Measurements from ENCODE around the gene CDK11B.
"Not testable (repeated sequence)": the region's sequence is repeated elsewhere in the genome, so short reads cannot be mapped to it uniquely, and the experiment has no call there.

CDK11B gene

DNA sequence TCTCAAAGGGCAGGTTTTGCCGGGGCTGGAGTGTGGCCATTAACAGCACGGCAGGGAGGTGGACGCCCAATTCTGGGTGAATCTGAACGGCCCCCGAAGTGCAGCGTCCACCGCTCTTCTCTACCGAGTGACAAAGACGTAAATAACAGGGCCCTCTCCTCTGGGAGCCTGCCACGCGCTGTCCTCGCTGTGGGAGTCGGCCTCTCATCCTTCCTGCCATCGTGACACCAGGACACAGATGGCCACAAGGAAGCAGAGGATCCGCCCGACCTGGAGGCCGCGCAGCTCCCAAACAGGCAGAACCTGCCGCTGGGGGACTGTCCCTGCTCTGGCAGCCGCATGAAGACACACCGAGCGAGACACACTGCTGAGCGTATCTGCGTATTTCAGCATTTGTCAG lies 12.1 kb upstream of the CDK11B start:
- no peaks in the 10 kb centered on the region for H3K4me1 ChIP-seq (ENCODE audit: control insufficient read depth, insufficient read depth, low read length)
- H3K27me3 ChIP-seq (ENCODE audit: control insufficient read depth, insufficient read depth, low read length, poor library complexity, severe bottlenecking), result no peaks in the 10 kb centered on the region
- peaks cover 27% of the 10 kb centered on the region for H3K36me3 ChIP-seq (ENCODE audit: control insufficient read depth, insufficient read depth, low read length)
- no peak overlapping the region for H3K27ac ChIP-seq (ENCODE audit: insufficient read depth, low read depth, low read length, poor library complexity, severe bottlenecking)
- 96% methylated on average over 24 of the region's 24 CpGs for WGBS, 2 experiments
- no peaks in the 10 kb centered on the region for H3K9me3 ChIP-seq (ENCODE audit: control insufficient read depth, low read length)
- H3K4me3 ChIP-seq (ENCODE audit: insufficient read depth, low read depth, low read length), result no peak overlapping the region

GRCh38 chr1:1669468-1670440 lies 10.9 kb upstream of the CDK11B start:
- H3K4me3 ChIP-seq (ENCODE audit: insufficient read depth, low read depth, low read length), result no peak overlapping the region
- H3K9me3 ChIP-seq (ENCODE audit: control insufficient read depth, low read length), result no peaks in the 10 kb centered on the region
- no peak overlapping the region for H3K27ac ChIP-seq (ENCODE audit: insufficient read depth, low read depth, low read length, poor library complexity, severe bottlenecking)
- H3K4me1 ChIP-seq (ENCODE audit: control insufficient read depth, insufficient read depth, low read length), result no peaks in the 10 kb centered on the region
- peaks cover 36% of the 10 kb centered on the region for H3K36me3 ChIP-seq (ENCODE audit: control insufficient read depth, insufficient read depth, low read length)
- no peaks in the 10 kb centered on the region for H3K27me3 ChIP-seq (ENCODE audit: control insufficient read depth, insufficient read depth, low read length, poor library complexity, severe bottlenecking)
- WGBS, 2 experiments, result 93% methylated on average over 43 of the region's 43 CpGs

DNA sequence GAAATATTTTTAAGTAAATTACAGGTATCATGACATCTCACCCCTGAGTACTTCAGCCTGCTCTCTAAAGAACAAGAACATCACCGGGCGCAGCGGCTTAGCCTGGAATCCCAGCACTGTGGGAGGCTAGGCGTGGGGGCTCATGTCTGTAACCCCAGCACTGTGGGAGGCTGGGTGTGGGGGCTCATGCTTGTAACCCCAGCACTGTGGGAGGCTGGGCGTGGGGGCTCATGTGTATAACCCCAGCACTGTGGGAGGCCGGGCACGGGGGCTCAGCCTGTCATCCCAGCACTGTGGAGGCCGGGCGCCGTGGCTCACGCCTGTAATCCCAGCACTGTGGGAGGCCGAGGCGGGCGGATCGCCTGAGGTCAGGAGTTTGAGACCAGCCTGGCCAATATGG lies 7.7 kb upstream of the CDK11B start:
- Histone ChIP-seq H3K9me3 (ENCODE audit: control insufficient read depth, low read length) (no peaks in the 10 kb centered on the region), H3K36me3 (ENCODE audit: control insufficient read depth, insufficient read depth, low read length) (peaks cover 33% of the 10 kb centered on the region), H3K4me3 (ENCODE audit: insufficient read depth, low read depth, low read length) (no peak overlapping the region), H3K4me1 (ENCODE audit: control insufficient read depth, insufficient read depth, low read length) (no peaks in the 10 kb centered on the region), H3K27me3 (ENCODE audit: control insufficient read depth, insufficient read depth, low read length, poor library complexity, severe bottlenecking) (no peaks in the 10 kb centered on the region), H3K27ac (ENCODE audit: insufficient read depth, low read depth, low read length, poor library complexity, severe bottlenecking) (no peak overlapping the region)
- 92% methylated on average over 15 of the region's 15 CpGs for WGBS, 2 experiments

DNA sequence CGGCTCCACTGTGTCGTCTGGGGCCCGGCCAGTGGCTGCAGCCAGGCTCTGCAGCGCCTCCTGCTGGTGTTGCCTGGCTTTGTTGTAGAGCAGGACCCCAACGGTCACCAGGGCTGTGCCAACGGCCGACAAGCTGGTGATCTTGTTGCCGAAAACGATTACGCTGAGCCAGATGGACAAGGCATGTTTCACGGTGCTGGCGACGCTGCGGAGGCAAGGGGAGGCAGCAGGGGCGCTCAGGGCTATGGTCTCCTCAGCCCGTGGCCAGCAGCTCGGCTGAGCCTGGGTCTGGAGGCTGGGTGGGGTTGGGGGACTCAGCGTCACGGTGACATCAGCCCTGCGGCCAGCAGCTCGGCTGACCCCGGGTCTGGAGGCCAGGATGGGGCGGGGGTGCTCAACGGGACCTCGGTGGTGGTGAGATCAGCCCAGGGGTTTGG lies 7.0 kb upstream of the CDK11B start:
- Histone ChIP-seq H3K9me3 (ENCODE audit: control insufficient read depth, low read length) (no peaks in the 10 kb centered on the region), H3K27me3 (ENCODE audit: control insufficient read depth, insufficient read depth, low read length, poor library complexity, severe bottlenecking) (no peaks in the 10 kb centered on the region)

DNA sequence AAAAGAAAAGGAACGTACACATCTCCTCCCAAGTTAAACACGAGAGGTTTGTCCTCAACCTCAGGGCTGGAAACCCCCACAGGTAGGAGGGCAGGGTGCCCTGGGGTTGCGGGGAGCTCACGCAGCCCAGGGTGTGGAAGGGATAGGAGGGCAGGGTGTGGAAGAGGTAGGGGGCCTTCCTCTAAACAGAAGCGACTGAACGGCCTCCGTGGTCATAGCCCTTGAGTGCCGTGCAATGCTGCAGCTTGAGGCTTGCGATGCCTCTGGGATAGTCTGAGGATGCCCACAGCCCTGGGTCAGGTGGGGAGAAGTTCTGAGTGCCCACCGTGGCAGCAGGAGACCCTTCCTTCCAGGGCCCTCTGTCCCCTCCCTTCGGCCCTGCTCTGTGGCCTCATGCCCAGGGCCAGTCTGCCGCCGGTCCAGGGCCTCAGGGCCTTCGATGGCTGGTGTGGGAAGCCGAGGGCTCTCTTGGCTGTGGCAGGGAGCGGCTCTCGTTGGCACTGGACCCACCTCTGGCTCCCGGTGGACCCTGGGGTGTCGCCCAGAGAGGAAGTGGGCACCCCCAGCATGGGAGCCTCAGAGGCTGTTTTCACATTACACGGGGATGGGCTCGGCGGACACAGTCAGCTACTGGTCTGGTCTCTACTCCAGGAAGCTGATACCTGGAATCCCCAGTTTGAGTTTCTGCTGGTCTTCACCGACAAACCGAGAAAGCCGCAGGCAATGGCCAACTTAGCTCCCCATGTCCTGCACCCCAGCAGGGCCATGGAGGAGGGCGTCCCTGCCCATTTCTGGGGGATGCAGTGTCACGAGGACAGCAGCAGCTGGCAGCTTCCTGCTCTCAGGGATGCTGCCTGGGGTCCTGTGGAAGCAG lies 6.4 kb upstream of the CDK11B start:
- no peaks in the 10 kb centered on the region for H3K4me1 ChIP-seq (ENCODE audit: control insufficient read depth, insufficient read depth, low read length)
- WGBS, 2 experiments, result 94% methylated on average over 27 of the region's 27 CpGs
- H3K4me3 ChIP-seq (ENCODE audit: insufficient read depth, low read depth, low read length), result no peak overlapping the region
- H3K36me3 ChIP-seq (ENCODE audit: control insufficient read depth, insufficient read depth, low read length), result peaks cover 24% of the 10 kb centered on the region
- H3K27ac ChIP-seq (ENCODE audit: insufficient read depth, low read depth, low read length, poor library complexity, severe bottlenecking), result no peak overlapping the region
- no peaks in the 10 kb centered on the region for H3K9me3 ChIP-seq (ENCODE audit: control insufficient read depth, low read length)
- no peaks in the 10 kb centered on the region for H3K27me3 ChIP-seq (ENCODE audit: control insufficient read depth, insufficient read depth, low read length, poor library complexity, severe bottlenecking)

More for the DNA sequence above, 7.0 kb upstream of the CDK11B start:
- H3K4me3 ChIP-seq (ENCODE audit: insufficient read depth, low read depth, low read length), result no peak overlapping the region
- 94 to 95% methylated on average over 25 of the region's 25 CpGs for WGBS, 2 experiments
- H3K4me1 ChIP-seq (ENCODE audit: control insufficient read depth, insufficient read depth, low read length), result no peaks in the 10 kb centered on the region
- peaks cover 26% of the 10 kb centered on the region for H3K36me3 ChIP-seq (ENCODE audit: control insufficient read depth, insufficient read depth, low read length)
- no peak overlapping the region for H3K27ac ChIP-seq (ENCODE audit: insufficient read depth, low read depth, low read length, poor library complexity, severe bottlenecking)

DNA sequence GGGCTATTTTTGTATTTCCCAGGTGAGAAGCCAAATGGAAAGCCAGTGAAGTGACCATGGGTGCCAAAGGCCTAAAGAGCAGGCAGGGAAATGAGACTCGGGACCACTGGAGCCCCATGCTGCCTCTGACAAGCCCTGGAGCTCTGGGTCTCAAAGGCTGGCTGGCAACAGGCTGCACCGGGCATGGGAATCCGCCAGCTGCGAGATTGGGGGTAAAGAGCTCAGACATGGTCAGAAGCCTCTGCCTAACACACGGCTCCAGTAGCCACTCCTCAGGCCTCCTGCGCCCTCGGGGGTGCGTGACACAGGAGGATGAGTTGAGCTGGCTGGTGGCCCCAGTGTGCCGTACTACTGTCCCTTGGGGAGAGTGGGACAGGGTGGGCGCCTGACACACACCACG lies 5.5 kb upstream of the CDK11B start:
- not testable (repeated sequence) for H3K4me3 ChIP-seq (ENCODE audit: insufficient read depth, low read depth, low read length); H3K27me3 ChIP-seq (ENCODE audit: control insufficient read depth, insufficient read depth, low read length, poor library complexity, severe bottlenecking); H3K27ac ChIP-seq (ENCODE audit: insufficient read depth, low read depth, low read length, poor library complexity, severe bottlenecking); H3K9me3 ChIP-seq (ENCODE audit: control insufficient read depth, low read length); H3K4me1 ChIP-seq (ENCODE audit: control insufficient read depth, insufficient read depth, low read length)
- peaks cover 17% of the 10 kb centered on the region for H3K36me3 ChIP-seq (ENCODE audit: control insufficient read depth, insufficient read depth, low read length)
- WGBS, 2 experiments, result 0 to 17% methylated on average over 1 of the region's 11 CpGs

GRCh38 chr1:1662830-1663560 lies 4.2 kb upstream of the CDK11B start:
- 92% methylated on average over 13 to 14 of the region's 15 CpGs for WGBS, 2 experiments
- H3K9me3 ChIP-seq (ENCODE audit: control insufficient read depth, low read length); H3K27ac ChIP-seq (ENCODE audit: insufficient read depth, low read depth, low read length, poor library complexity, severe bottlenecking); H3K27me3 ChIP-seq (ENCODE audit: control insufficient read depth, insufficient read depth, low read length, poor library complexity, severe bottlenecking); H3K4me3 ChIP-seq (ENCODE audit: insufficient read depth, low read depth, low read length); H3K4me1 ChIP-seq (ENCODE audit: control insufficient read depth, insufficient read depth, low read length): not testable (repeated sequence)
- peaks cover 16% of the 10 kb centered on the region for H3K36me3 ChIP-seq (ENCODE audit: control insufficient read depth, insufficient read depth, low read length)

- H3K4me3 ChIP-seq (ENCODE audit: insufficient read depth, low read depth, low read length); H3K27ac ChIP-seq (ENCODE audit: insufficient read depth, low read depth, low read length, poor library complexity, severe bottlenecking); H3K27me3 ChIP-seq (ENCODE audit: control insufficient read depth, insufficient read depth, low read length, poor library complexity, severe bottlenecking); H3K9me3 ChIP-seq (ENCODE audit: control insufficient read depth, low read length); H3K4me1 ChIP-seq (ENCODE audit: control insufficient read depth, insufficient read depth, low read length): not testable (repeated sequence)
- H3K36me3 ChIP-seq (ENCODE audit: control insufficient read depth, insufficient read depth, low read length), result peaks cover 16% of the 10 kb centered on the region
- WGBS, 2 experiments, result 99% methylated on average over 4 to 5 of the region's 9 CpGs
Measured at GRCh38 chr1:1662392-1662791, 3.6 kb upstream of the CDK11B start.

DNA sequence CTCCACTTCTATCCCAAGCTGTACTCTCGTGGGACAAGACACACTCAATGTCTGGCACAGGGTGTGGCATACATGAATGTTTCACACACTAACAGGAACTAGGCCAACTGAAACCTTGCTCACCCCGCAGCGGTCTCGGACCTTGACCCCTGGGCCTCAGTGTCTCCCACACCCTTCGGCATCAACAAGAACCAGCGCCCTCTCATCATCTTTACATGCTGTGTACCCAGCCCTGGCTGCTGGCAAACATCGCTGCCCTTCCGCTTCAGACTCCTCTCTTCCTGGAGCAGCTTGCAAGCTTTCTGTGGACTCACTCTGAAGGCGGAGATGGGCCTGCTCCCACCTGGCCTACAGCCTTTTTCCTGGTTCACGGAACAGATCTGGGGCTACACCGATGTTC lies 10.5 kb downstream of the CDK11B start:
- not testable (repeated sequence) for H3K4me1 ChIP-seq (ENCODE audit: control insufficient read depth, insufficient read depth, low read length); H3K9me3 ChIP-seq (ENCODE audit: control insufficient read depth, low read length); H3K27me3 ChIP-seq (ENCODE audit: control insufficient read depth, insufficient read depth, low read length, poor library complexity, severe bottlenecking); H3K4me3 ChIP-seq (ENCODE audit: insufficient read depth, low read depth, low read length); H3K27ac ChIP-seq (ENCODE audit: insufficient read depth, low read depth, low read length, poor library complexity, severe bottlenecking)
- 92 to 94% methylated on average over 11 of the region's 11 CpGs for WGBS, 2 experiments
- H3K36me3 ChIP-seq (ENCODE audit: control insufficient read depth, insufficient read depth, low read length), result peaks cover 33% of the 10 kb centered on the region
